Nephron (organoid): Measurements from ENCODE around the gene PRPF31.

Source experiments
- H3K27ac Mint-ChIP-seq, 3 experiments: 2 replicates each; pipeline ENCODE4 v1.8.0; 2020; ENCODE audit warnings: mixed read lengths in 3 of 3, mild to moderate bottlenecking in 2 of 3, moderate library complexity in 1 of 3
- H3K27me3 Mint-ChIP-seq: 2 replicates; pipeline ENCODE4 v1.8.0; 2021; ENCODE audit warnings: low read depth, mild to moderate bottlenecking, moderate library complexity, mixed read lengths
- H3K36me3 Mint-ChIP-seq: 2 replicates; pipeline ENCODE4 v1.8.0; 2020; ENCODE audit warnings: low read depth, mixed read lengths
- H3K4me1 Mint-ChIP-seq: 2 replicates; pipeline ENCODE4 v1.8.0; 2020; ENCODE audit warnings: mixed read lengths
- H3K4me3 Mint-ChIP-seq, 3 experiments: 2 replicates each; pipeline ENCODE4 v1.8.0; 2020; ENCODE audit warnings: mild to moderate bottlenecking in 3 of 3, mixed read lengths in 3 of 3, moderate library complexity in 2 of 3
- H3K9me3 Mint-ChIP-seq: 2 replicates; pipeline ENCODE4 v1.8.0; 2020; ENCODE audit warnings: mixed read lengths
- TF ChIP-seq, protein P1 (sequence below), 3 experiments: fragments of 200-600 bp; sonication (generic); IDR thresholded peaks; one replicate each; pipeline ENCODE4 v1.5.0; 2021; ENCODE audit warnings: antibody characterized with exemption in 3 of 3; ENCODE audit not compliant: unreplicated experiment in 3 of 3

Gene PRPF31

GRCh38 chr19:54145541-54146158, 30.1 kb downstream of the PRPF31 start:
- Mint-ChIP-seq H3K4me3 (no peak overlapping the region), H3K9me3 (no peaks in the 10 kb centered on the region)

GRCh38 chr19:54147676-54148075, 32.1 kb downstream of the PRPF31 start:
- Mint-ChIP-seq H3K36me3 (peaks cover 69% of the 10 kb centered on the region), H3K4me1 (peaks cover 4% of the 10 kb centered on the region), H3K9me3 (no peaks in the 10 kb centered on the region), H3K27me3 (no peaks in the 10 kb centered on the region), H3K27ac (peak overlapping the region; percentile 80 to 89 (median 87)), H3K4me3 (peak overlapping the region in 2 of 3 experiments; percentile 40 to 51)
- TF ChIP-seq, protein P1, sequence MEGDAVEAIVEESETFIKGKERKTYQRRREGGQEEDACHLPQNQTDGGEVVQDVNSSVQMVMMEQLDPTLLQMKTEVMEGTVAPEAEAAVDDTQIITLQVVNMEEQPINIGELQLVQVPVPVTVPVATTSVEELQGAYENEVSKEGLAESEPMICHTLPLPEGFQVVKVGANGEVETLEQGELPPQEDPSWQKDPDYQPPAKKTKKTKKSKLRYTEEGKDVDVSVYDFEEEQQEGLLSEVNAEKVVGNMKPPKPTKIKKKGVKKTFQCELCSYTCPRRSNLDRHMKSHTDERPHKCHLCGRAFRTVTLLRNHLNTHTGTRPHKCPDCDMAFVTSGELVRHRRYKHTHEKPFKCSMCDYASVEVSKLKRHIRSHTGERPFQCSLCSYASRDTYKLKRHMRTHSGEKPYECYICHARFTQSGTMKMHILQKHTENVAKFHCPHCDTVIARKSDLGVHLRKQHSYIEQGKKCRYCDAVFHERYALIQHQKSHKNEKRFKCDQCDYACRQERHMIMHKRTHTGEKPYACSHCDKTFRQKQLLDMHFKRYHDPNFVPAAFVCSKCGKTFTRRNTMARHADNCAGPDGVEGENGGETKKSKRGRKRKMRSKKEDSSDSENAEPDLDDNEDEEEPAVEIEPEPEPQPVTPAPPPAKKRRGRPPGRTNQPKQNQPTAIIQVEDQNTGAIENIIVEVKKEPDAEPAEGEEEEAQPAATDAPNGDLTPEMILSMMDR (IDR thresholded peaks at IDR 0.05; ENCODE audit: unreplicated experiment in 3 of 3) = no peak

More at GRCh38 chr19:54145541-54146158, 30.1 kb downstream of the PRPF31 start:
- TF ChIP-seq, protein P1 (IDR thresholded peaks at IDR 0.05; ENCODE audit: unreplicated experiment in 3 of 3) = no peak
- Mint-ChIP-seq H3K4me1 (peaks cover 14% of the 10 kb centered on the region), H3K27me3 (no peaks in the 10 kb centered on the region), H3K27ac (no peak overlapping the region), H3K36me3 (peaks cover 70% of the 10 kb centered on the region)

DNA sequence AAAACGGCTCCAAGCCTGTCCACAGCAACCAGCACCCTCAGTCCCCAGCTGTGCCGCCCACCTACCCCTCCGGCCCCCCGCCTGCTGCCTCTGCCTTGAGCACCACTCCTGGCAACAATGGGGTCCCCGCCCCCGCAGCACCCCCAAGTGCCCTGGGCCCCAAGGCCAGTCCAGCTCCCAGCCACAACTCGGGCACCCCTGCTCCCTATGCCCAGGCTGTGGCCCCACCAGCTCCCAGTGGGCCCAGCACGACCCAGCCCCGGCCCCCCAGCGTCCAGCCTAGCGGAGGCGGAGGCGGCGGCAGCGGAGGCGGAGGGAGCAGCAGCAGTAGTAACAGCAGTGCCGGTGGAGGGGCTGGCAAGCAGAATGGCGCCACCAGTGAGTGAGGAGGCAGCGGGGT, 32.6 kb downstream of the PRPF31 start:
- Mint-ChIP-seq H3K27me3 (no peaks in the 10 kb centered on the region), H3K4me1 (peaks cover 5% of the 10 kb centered on the region), H3K9me3 (no peaks in the 10 kb centered on the region), H3K27ac (peak overlapping the region in 1 of 3 experiments; percentile 87), H3K36me3 (peaks cover 66% of the 10 kb centered on the region), H3K4me3 (no peak overlapping the region)
- TF ChIP-seq, protein P1 (IDR thresholded peaks at IDR 0.05; ENCODE audit: unreplicated experiment in 3 of 3) = no peak

- TF ChIP-seq, protein P1 (IDR thresholded peaks at IDR 0.05; ENCODE audit: unreplicated experiment in 3 of 3) = no peak
- no peaks in the 10 kb centered on the region for H3K9me3 Mint-ChIP-seq
- no peaks in the 10 kb centered on the region for H3K27me3 Mint-ChIP-seq
- H3K36me3 Mint-ChIP-seq = peaks cover 64% of the 10 kb centered on the region
- no peak overlapping the region for H3K4me3 Mint-ChIP-seq
- peaks cover 10% of the 10 kb centered on the region for H3K4me1 Mint-ChIP-seq
- no peak overlapping the region for H3K27ac Mint-ChIP-seq
These were observed 33.7 kb downstream of the PRPF31 start for GRCh38 chr19:54149021-54149812.

- peaks cover 62% of the 10 kb centered on the region for H3K36me3 Mint-ChIP-seq
- peaks cover 10% of the 10 kb centered on the region for H3K4me1 Mint-ChIP-seq
- no peaks in the 10 kb centered on the region for H3K9me3 Mint-ChIP-seq
- H3K27me3 Mint-ChIP-seq = no peaks in the 10 kb centered on the region
- TF ChIP-seq, protein P1 (IDR thresholded peaks at IDR 0.05; ENCODE audit: unreplicated experiment in 3 of 3) = no peak
- H3K27ac Mint-ChIP-seq = peak overlapping the region in 1 of 3 experiments; percentile 43
- H3K4me3 Mint-ChIP-seq = no peak overlapping the region
These were observed 35.9 kb downstream of the PRPF31 start for GRCh38 chr19:54151362-54152035.
